SK-N-SH (cell line): ENCODE data around the gene TEAD4. TPM values are rescaled to one million over a fixed set of nuclear protein-coding genes. Genes with fewer than 3 reads are reported as not detected.

Experiments
- CTCF ChIA-PET: fragments of 300-600, 350-600 bp; formaldehyde crosslinking; extraction: SDS; loops from one replicate; lab custom pipeline; 2021; lab: Yijun Ruan, JAX
- POLR2A ChIA-PET: fragments of 350-600 bp; sonication (Branson Sonifier 250); formaldehyde crosslinking; extraction: SDS; loops from one replicate; lab custom pipeline; 2020; ENCODE audit warnings: antibody characterized with exemption, inconsistent platforms; lab: Yijun Ruan, JAX
- DNase-seq: peaks from one replicate; pipeline ENCODE4 v3.0.0; 2012
- H2AFZ ChIP-seq: fragments of 200-600 bp; sonication (generic); 2 replicates; pipeline ENCODE4 v1.8.1; 2016; ENCODE audit warnings: antibody characterized with exemption, mild to moderate bottlenecking, low read depth
- H3F3A ChIP-seq: fragments of 200-600 bp; sonication (generic); replicated peaks from 2 replicates; pipeline ENCODE3; 2016; ENCODE audit warnings: antibody characterized with exemption, mild to moderate bottlenecking; ENCODE audit not compliant: insufficient read depth
- H3K27ac ChIP-seq, 2 experiments: fragments of 200-500 bp in 1 of 2; fragments of 200-600 bp in 1 of 2; sonication (Bioruptor generic) in 1 of 2; sonication (generic), shearing (Covaris generic) in 1 of 2; 2 replicates each; pipeline versions ENCODE4 v1.5.1 to v1.6.1; 2014 to 2016; ENCODE audit warnings: low read depth in 2 of 2, inconsistent platforms in 1 of 2, low read length in 1 of 2, mild to moderate bottlenecking in 1 of 2, mixed read lengths in 1 of 2
- H3K27me3 ChIP-seq: fragments of 200-600 bp; sonication (generic), shearing (Covaris generic); 2 replicates; pipeline ENCODE4 v1.6.1; 2016; ENCODE audit warnings: mixed run types; ENCODE audit not compliant: insufficient read depth
- H3K36me3 ChIP-seq, 2 experiments: fragments of 200-500 bp in 1 of 2; fragments of 200-600 bp in 1 of 2; sonication (Bioruptor generic) in 1 of 2; sonication (generic) in 1 of 2; replicated peaks in 1 of 2; 2 replicates each; pipeline versions ENCODE3 to v1.5.1; 2014 to 2016; ENCODE audit warnings: low read length in 1 of 2, mild to moderate bottlenecking in 1 of 2; ENCODE audit not compliant: insufficient read depth in 2 of 2, control insufficient read depth in 1 of 2
- H3K4me1 ChIP-seq, 2 experiments: fragments of 200-500 bp in 1 of 2; fragments of 200-600 bp in 1 of 2; sonication (Bioruptor generic) in 1 of 2; sonication (generic), shearing (Covaris generic) in 1 of 2; 2 replicates each; pipeline versions ENCODE4 v1.5.1 to v1.6.1; 2014 to 2016; ENCODE audit warnings: low read depth in 1 of 2, low read length in 1 of 2, mixed run types in 1 of 2; ENCODE audit not compliant: insufficient read depth in 2 of 2, control insufficient read depth in 1 of 2
- H3K4me2 ChIP-seq: fragments of 200-600 bp; sonication (generic), shearing (Covaris generic); 2 replicates; pipeline ENCODE4 v1.6.1; 2017; ENCODE audit warnings: mixed run types
- H3K4me3 ChIP-seq, 2 experiments: fragments of 200-500 bp in 1 of 2; fragments of 200-600 bp in 1 of 2; sonication (Bioruptor generic) in 1 of 2; sonication (generic), shearing (Covaris generic) in 1 of 2; 2 replicates each; pipeline versions ENCODE4 v1.5.1 to v1.8.1; 2014 to 2016; ENCODE audit warnings: low read depth in 2 of 2, inconsistent platforms in 1 of 2, low read length in 1 of 2, mild to moderate bottlenecking in 1 of 2, mixed read lengths in 1 of 2, moderate library complexity in 1 of 2
- H3K79me2 ChIP-seq: fragments of 200-600 bp; sonication (generic); 2 replicates; pipeline ENCODE4 v1.8.1; 2017; ENCODE audit warnings: mild to moderate bottlenecking; ENCODE audit not compliant: insufficient read depth
- H3K9ac ChIP-seq: fragments of 200-600 bp; sonication (generic); 2 replicates; pipeline ENCODE4 v1.6.1; 2017; ENCODE audit warnings: mixed run types
- H3K9me2 ChIP-seq: fragments of 200-600 bp; sonication (generic); 2 replicates; pipeline ENCODE4 v1.6.1; 2017; ENCODE audit warnings: mixed run types
- H3K9me3 ChIP-seq: fragments of 200-600 bp; sonication (generic); 2 replicates; pipeline ENCODE4 v1.6.1; 2017; ENCODE audit warnings: mixed run types, mild to moderate bottlenecking, moderate library complexity
- H4K20me1 ChIP-seq: fragments of 200-600 bp; sonication (generic); 2 replicates; pipeline ENCODE4 v1.6.1; 2017; ENCODE audit warnings: mild to moderate bottlenecking, mixed run types; ENCODE audit not compliant: insufficient read depth
- ELF1 ChIP-seq: IDR thresholded peaks from 2 replicates; pipeline ENCODE4 v1.4.0; 2012
- EZH2phosphoT487 ChIP-seq: fragments of 200-600 bp; sonication (generic); IDR thresholded peaks from 2 replicates; pipeline ENCODE4 v1.6.1; 2017; ENCODE audit warnings: low read depth, mixed run types, mild to moderate bottlenecking, antibody characterized with exemption, moderate library complexity, borderline replicate concordance
- FOXM1 ChIP-seq: IDR thresholded peaks from 2 replicates; pipeline ENCODE4 v1.4.0; 2012; ENCODE audit warnings: low read depth, mild to moderate bottlenecking
- GATA2 ChIP-seq: sonication (generic); formaldehyde crosslinking; IDR thresholded peaks from 2 replicates; pipeline ENCODE4 v1.5.0; 2020; ENCODE audit warnings: mild to moderate bottlenecking, missing genetic modification reagents
- MEF2A ChIP-seq: IDR thresholded peaks from 2 replicates; pipeline ENCODE4 v1.4.0; 2012; ENCODE audit warnings: low read depth, borderline replicate concordance
- PBX3 ChIP-seq: IDR thresholded peaks from 2 replicates; pipeline ENCODE4; 2012
- RFX5 ChIP-seq: IDR thresholded peaks from 2 replicates; pipeline ENCODE4 v1.6.1; 2012; ENCODE audit warnings: mild to moderate bottlenecking, improper control_type of control experiment, low read length
- WGBS: methylation state at CpG from one replicate; pipeline ENCODE4 v1.1.6; 2017; ENCODE audit warnings: low lambda C conversion rate; 5-methylcytosine and 5-hydroxymethylcytosine counted together
- polyA plus RNA-seq, 3 experiments: library from polyadenylated mRNA; depleted of rRNA; stranded (reverse); fragments of >200 nt; gene quantifications; 2 replicates each; pipeline ENCODE4 v1.2.3, GENCODE V29; 2012
- TF ChIP-seq, protein P1 (sequence below): IDR thresholded peaks from 2 replicates; pipeline ENCODE4 v1.4.0; 2012; ENCODE audit warnings: low read depth, borderline replicate concordance
- TF ChIP-seq, protein P2 (sequence below): IDR thresholded peaks from 2 replicates; pipeline ENCODE4 v1.4.0; 2012; ENCODE audit warnings: low read depth
- TF ChIP-seq, protein P3 (sequence below): IDR thresholded peaks from 2 replicates; pipeline ENCODE4 v1.6.1; 2012; ENCODE audit warnings: mild to moderate bottlenecking, low read depth, low read length, moderate library complexity

The TEAD4 gene
- polyA plus RNA-seq, 1 of the 3 experiments (the other 2 are of a cell fraction), result 27.1 TPM

GRCh38 chr12:3054374-3054773 is 95.2 kb downstream of the TEAD4 start:
- no peaks in the 10 kb centered on the region for H3K9me2 ChIP-seq
- H3K9me3 ChIP-seq, result no peaks in the 10 kb centered on the region
- ChIA-PET POLR2A (no interaction called here), CTCF (interaction anchor here (1.7 kb wide), 1 partner anchor 201 kb away, joined by 4 read pairs; no protein-coding TSS in a partner anchor)
- no peak overlapping the region for H3K4me3 ChIP-seq
- H2AFZ ChIP-seq, result no peak overlapping the region
- H3K36me3 ChIP-seq, result no peaks in the 10 kb centered on the region
- H4K20me1 ChIP-seq, result no peaks in the 10 kb centered on the region
- no peak for DNase-seq
- no peaks in the 10 kb centered on the region for H3F3A ChIP-seq
- no peak overlapping the region for H3K4me2 ChIP-seq
- no peak overlapping the region for H3K27ac ChIP-seq
- H3K4me1 ChIP-seq, result no peaks in the 10 kb centered on the region
- no peaks in the 10 kb centered on the region for H3K79me2 ChIP-seq
- no peak for TF ChIP-seq RFX5
- H3K9ac ChIP-seq, result no peak overlapping the region
- no peaks in the 10 kb centered on the region for H3K27me3 ChIP-seq
- WGBS, result 66% methylated on average over 7 of the region's 7 CpGs

GRCh38 chr12:3055026-3055703 is 96.0 kb downstream of the TEAD4 start:
- POLR2A ChIA-PET, result no interaction called here
- no peak for DNase-seq
- CTCF ChIA-PET, result interaction anchor here (1.2 to 1.7 kb wide), 2 partner anchors 18 to 202 kb away, joined by 4 to 5 read pairs; no protein-coding TSS in a partner anchor

More at GRCh38 chr12:3055026-3055703, 96.0 kb downstream of the TEAD4 start:
- H3K27me3 ChIP-seq, result no peaks in the 10 kb centered on the region
- no peak overlapping the region for H2AFZ ChIP-seq
- H3K36me3 ChIP-seq, result no peaks in the 10 kb centered on the region
- no peak for TF ChIP-seq GATA2 (CRISPR knock-in tag)
- TF ChIP-seq, protein P1, sequence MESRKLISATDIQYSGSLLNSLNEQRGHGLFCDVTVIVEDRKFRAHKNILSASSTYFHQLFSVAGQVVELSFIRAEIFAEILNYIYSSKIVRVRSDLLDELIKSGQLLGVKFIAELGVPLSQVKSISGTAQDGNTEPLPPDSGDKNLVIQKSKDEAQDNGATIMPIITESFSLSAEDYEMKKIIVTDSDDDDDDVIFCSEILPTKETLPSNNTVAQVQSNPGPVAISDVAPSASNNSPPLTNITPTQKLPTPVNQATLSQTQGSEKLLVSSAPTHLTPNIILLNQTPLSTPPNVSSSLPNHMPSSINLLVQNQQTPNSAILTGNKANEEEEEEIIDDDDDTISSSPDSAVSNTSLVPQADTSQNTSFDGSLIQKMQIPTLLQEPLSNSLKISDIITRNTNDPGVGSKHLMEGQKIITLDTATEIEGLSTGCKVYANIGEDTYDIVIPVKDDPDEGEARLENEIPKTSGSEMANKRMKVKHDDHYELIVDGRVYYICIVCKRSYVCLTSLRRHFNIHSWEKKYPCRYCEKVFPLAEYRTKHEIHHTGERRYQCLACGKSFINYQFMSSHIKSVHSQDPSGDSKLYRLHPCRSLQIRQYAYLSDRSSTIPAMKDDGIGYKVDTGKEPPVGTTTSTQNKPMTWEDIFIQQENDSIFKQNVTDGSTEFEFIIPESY, result no peak
- TF ChIP-seq FOXM1, result no peak
- TF ChIP-seq, protein P2, sequence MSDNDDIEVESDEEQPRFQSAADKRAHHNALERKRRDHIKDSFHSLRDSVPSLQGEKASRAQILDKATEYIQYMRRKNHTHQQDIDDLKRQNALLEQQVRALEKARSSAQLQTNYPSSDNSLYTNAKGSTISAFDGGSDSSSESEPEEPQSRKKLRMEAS, result no peak
- TF ChIP-seq ELF1, result no peak
- no peak for TF ChIP-seq RFX5
- no peak for TF ChIP-seq PBX3
- no peak for TF ChIP-seq EZH2phosphoT487
- TF ChIP-seq, protein P3, sequence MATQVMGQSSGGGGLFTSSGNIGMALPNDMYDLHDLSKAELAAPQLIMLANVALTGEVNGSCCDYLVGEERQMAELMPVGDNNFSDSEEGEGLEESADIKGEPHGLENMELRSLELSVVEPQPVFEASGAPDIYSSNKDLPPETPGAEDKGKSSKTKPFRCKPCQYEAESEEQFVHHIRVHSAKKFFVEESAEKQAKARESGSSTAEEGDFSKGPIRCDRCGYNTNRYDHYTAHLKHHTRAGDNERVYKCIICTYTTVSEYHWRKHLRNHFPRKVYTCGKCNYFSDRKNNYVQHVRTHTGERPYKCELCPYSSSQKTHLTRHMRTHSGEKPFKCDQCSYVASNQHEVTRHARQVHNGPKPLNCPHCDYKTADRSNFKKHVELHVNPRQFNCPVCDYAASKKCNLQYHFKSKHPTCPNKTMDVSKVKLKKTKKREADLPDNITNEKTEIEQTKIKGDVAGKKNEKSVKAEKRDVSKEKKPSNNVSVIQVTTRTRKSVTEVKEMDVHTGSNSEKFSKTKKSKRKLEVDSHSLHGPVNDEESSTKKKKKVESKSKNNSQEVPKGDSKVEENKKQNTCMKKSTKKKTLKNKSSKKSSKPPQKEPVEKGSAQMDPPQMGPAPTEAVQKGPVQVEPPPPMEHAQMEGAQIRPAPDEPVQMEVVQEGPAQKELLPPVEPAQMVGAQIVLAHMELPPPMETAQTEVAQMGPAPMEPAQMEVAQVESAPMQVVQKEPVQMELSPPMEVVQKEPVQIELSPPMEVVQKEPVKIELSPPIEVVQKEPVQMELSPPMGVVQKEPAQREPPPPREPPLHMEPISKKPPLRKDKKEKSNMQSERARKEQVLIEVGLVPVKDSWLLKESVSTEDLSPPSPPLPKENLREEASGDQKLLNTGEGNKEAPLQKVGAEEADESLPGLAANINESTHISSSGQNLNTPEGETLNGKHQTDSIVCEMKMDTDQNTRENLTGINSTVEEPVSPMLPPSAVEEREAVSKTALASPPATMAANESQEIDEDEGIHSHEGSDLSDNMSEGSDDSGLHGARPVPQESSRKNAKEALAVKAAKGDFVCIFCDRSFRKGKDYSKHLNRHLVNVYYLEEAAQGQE, result no peak
- TF ChIP-seq MEF2A, result no peak
- H3K4me2 ChIP-seq, result no peak overlapping the region
- 75% methylated on average over 12 of the region's 12 CpGs for WGBS
- H3K4me1 ChIP-seq, result no peaks in the 10 kb centered on the region
- H3F3A ChIP-seq, result no peaks in the 10 kb centered on the region
- no peak overlapping the region for H3K27ac ChIP-seq
- H3K9me2 ChIP-seq, result no peaks in the 10 kb centered on the region
- no peaks in the 10 kb centered on the region for H3K79me2 ChIP-seq
- no peaks in the 10 kb centered on the region for H3K9me3 ChIP-seq
- H4K20me1 ChIP-seq, result no peaks in the 10 kb centered on the region
- H3K9ac ChIP-seq, result no peak overlapping the region
- no peak overlapping the region for H3K4me3 ChIP-seq
